GM23248 (cell line): ENCODE measurements around the gene C4orf36. TPM values are rescaled to one million over a fixed set of nuclear protein-coding genes. Genes with fewer than 3 reads are reported as not detected.
A peak's percentile ranks its signal among the peaks of the same experiment; 100 is the strongest.

Source experiments
- DNase-seq: peaks from one replicate; pipeline ENCODE4 v3.0.0-alpha.2; 2015
- H2AFZ ChIP-seq: fragments of 200-600 bp; sonication (generic); 2 replicates; pipeline ENCODE4 v1.6.1; 2016; ENCODE audit warnings: antibody characterized with exemption
- H3F3A ChIP-seq: fragments of 200-600 bp; sonication (generic); 2 replicates; pipeline ENCODE4 v1.6.1; 2016; ENCODE audit warnings: mild to moderate bottlenecking, antibody characterized with exemption, mixed run types; ENCODE audit not compliant: insufficient read depth
- H3K27ac ChIP-seq: fragments of 200-600 bp; sonication (generic); 2 replicates; pipeline ENCODE4 v1.5.1; 2016; ENCODE audit warnings: mild to moderate bottlenecking
- H3K27me3 ChIP-seq: fragments of 200-600 bp; sonication (generic); replicated peaks from 2 replicates; pipeline ENCODE4 v1.6.1; 2016; ENCODE audit warnings: mild to moderate bottlenecking; ENCODE audit not compliant: insufficient read depth
- H3K36me3 ChIP-seq: fragments of 200-600 bp; sonication (generic); 2 replicates; pipeline ENCODE4 v1.6.1; 2016; ENCODE audit warnings: low read depth, mild to moderate bottlenecking
- H3K4me1 ChIP-seq: fragments of 200-600 bp; sonication (generic); 2 replicates; pipeline ENCODE4 v1.6.1; 2016; ENCODE audit warnings: mild to moderate bottlenecking; ENCODE audit not compliant: insufficient read depth
- H3K4me2 ChIP-seq: fragments of 200-600 bp; sonication (generic); one replicate; pipeline ENCODE4 v1.6.1; 2016; ENCODE audit warnings: mild to moderate bottlenecking; ENCODE audit not compliant: unreplicated experiment
- H3K4me3 ChIP-seq: fragments of 200-600 bp; sonication (generic); 2 replicates; pipeline ENCODE4 v1.5.1; 2016; ENCODE audit warnings: mild to moderate bottlenecking
- H3K79me2 ChIP-seq: fragments of 200-600 bp; sonication (generic); 2 replicates; pipeline ENCODE4 v1.6.1; 2016; ENCODE audit warnings: mild to moderate bottlenecking; ENCODE audit not compliant: insufficient read depth
- H3K9ac ChIP-seq: fragments of 200-600 bp; sonication (generic); 2 replicates; pipeline ENCODE4 v1.6.1; 2016; ENCODE audit warnings: mild to moderate bottlenecking
- H3K9me2 ChIP-seq: fragments of 200-600 bp; sonication (generic); 2 replicates; pipeline ENCODE4 v1.6.1; 2016; ENCODE audit warnings: mixed run types, mild to moderate bottlenecking, moderate library complexity; ENCODE audit not compliant: insufficient read depth
- H3K9me3 ChIP-seq: fragments of 200-600 bp; sonication (generic); one replicate; pipeline ENCODE4 v1.6.1; 2017; ENCODE audit warnings: low read depth
- H4K20me1 ChIP-seq: fragments of 200-600 bp; sonication (generic); 2 replicates; pipeline ENCODE4 v1.6.0; 2016; ENCODE audit not compliant: insufficient read depth
- EZH2 ChIP-seq: fragments of 200-600 bp; sonication (generic); IDR thresholded peaks from 2 replicates; pipeline ENCODE4 v1.6.1; 2018; ENCODE audit warnings: antibody characterized with exemption, mild to moderate bottlenecking; ENCODE audit not compliant: insufficient read depth, poor library complexity, severe bottlenecking
- EZH2phosphoT487 ChIP-seq: fragments of 200-600 bp; sonication (generic); IDR thresholded peaks from 2 replicates; pipeline ENCODE4 v1.6.1; 2018; ENCODE audit warnings: antibody characterized with exemption, moderate library complexity, mild to moderate bottlenecking, low read depth; ENCODE audit not compliant: insufficient read depth
- WGBS, 2 experiments: methylation state at CpG; one replicate each; pipeline ENCODE4 v1.1.6; 2015 to 2017; ENCODE audit warnings: low lambda C conversion rate in 2 of 2, low coverage in 1 of 2; ENCODE audit errors: missing lambda C conversion rate in 2 of 2; 5-methylcytosine and 5-hydroxymethylcytosine counted together
- in situ Hi-C: fragments of 300-500 bp; cut with MboI; formaldehyde crosslinking; loops from 2 replicates; pipeline ENCODE4 v1.15.0; 2020
- polyA plus RNA-seq: library from polyadenylated mRNA; unstranded; fragments of >200 nt; fragmentation: Nextera tagmentation; extraction: Ambion mirVana; gene quantifications from 2 replicates; pipeline ENCODE4 v1.2.1, GENCODE V29; 2016
- total RNA-seq: library from RNA; depleted of rRNA; stranded (reverse); fragments of >200 nt; shearing (Covaris generic); gene quantifications from 2 replicates; pipeline ENCODE4 v1.2.3, GENCODE V29; 2014

Gene C4orf36
- total and polyA plus RNA-seq, 2 experiments from 2014 or later: 0.65 TPM; not detected in 1

GRCh38 chr4:86924811-86925210 is 32.6 kb upstream of the C4orf36 start:
- H4K20me1 ChIP-seq: no peaks in the 10 kb centered on the region
- H3K9me2 ChIP-seq: no peaks in the 10 kb centered on the region
- no peak for TF ChIP-seq EZH2
- TF ChIP-seq EZH2phosphoT487: no peak
- H3K4me3 ChIP-seq: 0 out of 2 replicates have a peak overlapping the region, but pooled peaks have one; percentile 3
- no peaks in the 10 kb centered on the region for H3K79me2 ChIP-seq
- no peaks in the 10 kb centered on the region for H3K9me3 ChIP-seq
- no peaks in the 10 kb centered on the region for H3K27me3 ChIP-seq
- DNase-seq: peak; percentile 78
- H3K27ac ChIP-seq: peak overlapping the region; percentile 55
- peaks cover 59% of the 10 kb centered on the region for H3K4me1 ChIP-seq
- in situ Hi-C loops: loop anchor here (5.0 to 25.0 kb wide), 2 partner anchors 167 to 312 kb away; no protein-coding TSS in a partner anchor
- H3K36me3 ChIP-seq: no peaks in the 10 kb centered on the region
- H3K4me2 ChIP-seq: peak overlapping the region; percentile 34
- 0 to 3% methylated on average over 2 of the region's 2 CpGs for WGBS, 2 experiments
- H3F3A ChIP-seq: peaks cover 34% of the 10 kb centered on the region
- peak overlapping the region; percentile 1; the same call in 1 of the 2 replicates for H3K9ac ChIP-seq
- H2AFZ ChIP-seq: 0 out of 2 replicates have a peak overlapping the region, but pooled peaks have one; percentile 0

- Histone ChIP-seq H3K4me1 (peaks cover 47% of the 10 kb centered on the region), H2AFZ (no peak overlapping the region), H3K9me3 (no peaks in the 10 kb centered on the region), H3K36me3 (no peaks in the 10 kb centered on the region), H4K20me1 (no peaks in the 10 kb centered on the region), H3K79me2 (no peaks in the 10 kb centered on the region), H3K27ac (peak overlapping the region; percentile 33), H3K9me2 (no peaks in the 10 kb centered on the region), H3K27me3 (no peaks in the 10 kb centered on the region), H3K9ac (peak overlapping the region; percentile 3; the same call in 1 of the 2 replicates), H3F3A (peaks cover 23% of the 10 kb centered on the region), H3K4me3 (no peak overlapping the region), H3K4me2 (peak overlapping the region; percentile 65)
- WGBS, 2 experiments: 31 to 38% methylated on average over 1 of the region's 1 CpG
- TF ChIP-seq EZH2 (no peak), EZH2phosphoT487 (no peak)
- peak; percentile 69 for DNase-seq
- in situ Hi-C loops: loop anchor here (5.0 to 25.0 kb wide), 2 partner anchors 171 to 316 kb away; no protein-coding TSS in a partner anchor
Observed at GRCh38 chr4:86921608-86922252, 29.5 kb upstream of the C4orf36 start.

DNA sequence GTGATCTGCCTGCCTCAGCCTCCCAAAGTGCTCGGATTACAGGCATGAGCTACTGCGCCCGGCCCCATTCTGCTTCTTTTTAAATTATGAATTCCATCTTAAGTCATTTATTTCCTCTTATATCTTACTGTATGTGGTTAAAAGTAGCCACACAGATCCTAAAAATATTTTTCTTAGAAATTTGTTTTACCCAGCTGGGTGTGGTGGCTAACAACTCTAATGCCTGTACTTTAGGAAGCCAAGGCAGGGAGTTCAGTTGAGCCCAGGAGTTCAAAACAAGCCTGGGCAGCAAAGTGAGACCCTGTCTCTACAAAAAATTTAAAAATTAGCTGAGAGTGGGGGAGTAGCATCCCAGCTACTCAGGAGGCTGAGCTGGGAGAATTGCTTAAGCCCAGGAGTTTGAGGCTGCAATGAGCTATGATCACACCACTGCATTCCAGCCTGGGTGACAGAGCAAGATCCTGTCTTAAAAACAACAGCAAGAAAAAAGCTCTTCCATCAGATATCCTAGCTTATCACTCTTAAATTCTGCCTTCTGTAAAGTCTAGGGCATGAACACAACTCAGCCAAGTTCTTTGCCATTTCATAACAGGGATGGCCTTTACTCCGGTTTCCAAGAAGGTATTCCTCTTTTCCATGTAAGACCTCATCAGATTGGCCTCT is 27.5 kb upstream of the C4orf36 start:
- Histone ChIP-seq H4K20me1 (no peaks in the 10 kb centered on the region), H3K9me3 (no peaks in the 10 kb centered on the region), H3K79me2 (no peaks in the 10 kb centered on the region), H3F3A (peaks cover 20% of the 10 kb centered on the region; the same call in 1 of the 2 replicates), H3K36me3 (no peaks in the 10 kb centered on the region), H3K4me1 (peaks cover 37% of the 10 kb centered on the region), H3K4me3 (no peak overlapping the region), H3K4me2 (peak overlapping the region; percentile 1), H2AFZ (no peak overlapping the region), H3K9me2 (no peaks in the 10 kb centered on the region), H3K9ac (no peak overlapping the region), H3K27me3 (no peaks in the 10 kb centered on the region), H3K27ac (peak overlapping the region; percentile 55)
- peak; percentile 34 for DNase-seq
- in situ Hi-C loops: loop anchor here (5.0 to 25.0 kb wide), 2 partner anchors 173 to 318 kb away; no protein-coding TSS in a partner anchor
- 97 to 100% methylated on average over 4 of the region's 4 CpGs for WGBS, 2 experiments
- no peak for TF ChIP-seq EZH2
- no peak for TF ChIP-seq EZH2phosphoT487

GRCh38 chr4:86918539-86919072 is 26.4 kb upstream of the C4orf36 start:
- H3K9me2 ChIP-seq: no peaks in the 10 kb centered on the region
- no peak overlapping the region for H3K4me2 ChIP-seq
- H3K79me2 ChIP-seq: no peaks in the 10 kb centered on the region
- no peaks in the 10 kb centered on the region for H4K20me1 ChIP-seq
- peaks cover 20% of the 10 kb centered on the region; the same call in 1 of the 2 replicates for H3F3A ChIP-seq
- TF ChIP-seq EZH2 (no peak), EZH2phosphoT487 (no peak)
- in situ Hi-C loops: loop anchor here (25.0 kb wide), 1 partner anchor 319 kb away; no protein-coding TSS in a partner anchor
- H3K9ac ChIP-seq: no peak overlapping the region
- DNase-seq: peak; percentile 44
- peaks cover 29% of the 10 kb centered on the region for H3K4me1 ChIP-seq
- H3K27me3 ChIP-seq: no peaks in the 10 kb centered on the region
- H3K36me3 ChIP-seq: no peaks in the 10 kb centered on the region
- H3K27ac ChIP-seq: no peak overlapping the region
- H3K9me3 ChIP-seq: no peaks in the 10 kb centered on the region
- no peak overlapping the region for H3K4me3 ChIP-seq
- WGBS, 2 experiments: 28 to 34% methylated on average over 3 of the region's 3 CpGs
- no peak overlapping the region for H2AFZ ChIP-seq
